T-helper 2 cell (primary cell): Measurements from ENCODE around the gene RAPGEF3.

Experiments used
- DNase-seq, 5 experiments: peaks; one replicate each; pipeline versions ENCODE4 v3.0.0 to v3.0.0-alpha.2; 2012 to 2022

Gene RAPGEF3

DNA sequence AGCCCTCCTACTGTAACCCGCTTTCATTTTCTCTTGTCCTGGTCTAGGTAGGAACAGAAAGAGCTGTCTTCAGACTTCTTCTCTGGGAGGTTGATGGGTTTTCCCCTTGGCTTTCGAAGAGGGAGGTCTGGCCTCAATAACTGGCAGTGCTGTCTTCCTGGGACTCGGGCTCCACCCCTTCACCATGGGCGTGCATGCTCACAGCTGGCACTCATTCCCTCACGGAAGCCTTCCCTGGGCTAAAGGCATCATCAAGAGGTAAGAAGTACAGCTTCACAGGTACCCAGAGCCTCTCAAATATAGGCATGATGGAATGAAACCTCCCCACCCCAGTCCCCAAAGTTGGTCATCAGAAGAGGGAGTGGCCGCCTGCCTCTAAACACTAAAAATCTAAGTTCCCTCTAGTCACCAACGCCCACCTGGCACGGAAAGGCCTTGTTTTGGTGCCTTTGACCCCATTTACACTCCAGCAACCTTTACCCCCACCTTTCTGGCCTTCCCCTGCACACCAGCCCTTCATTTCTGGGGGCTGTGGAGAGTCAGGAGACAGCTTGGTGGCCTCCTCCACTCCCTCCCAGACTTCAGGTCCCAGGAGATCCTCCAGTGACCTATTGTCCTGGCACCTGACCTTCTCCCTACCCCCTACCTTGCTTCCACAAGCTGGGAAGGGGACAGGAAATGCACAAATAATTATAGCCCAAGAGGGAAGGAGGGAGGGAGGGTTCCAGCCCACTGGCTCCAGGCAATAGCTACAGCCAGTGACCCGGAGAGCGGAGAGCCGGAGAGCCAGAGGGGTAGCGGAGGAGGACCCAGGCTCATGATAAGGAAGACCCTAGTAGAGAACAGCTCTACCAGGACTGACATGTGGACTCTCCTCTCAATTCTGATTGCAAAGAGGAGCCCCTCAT lies 2.8 kb downstream of the RAPGEF3 start:
- DNase-seq: peak in 2 of 5 experiments; percentile 20 to 47

DNA sequence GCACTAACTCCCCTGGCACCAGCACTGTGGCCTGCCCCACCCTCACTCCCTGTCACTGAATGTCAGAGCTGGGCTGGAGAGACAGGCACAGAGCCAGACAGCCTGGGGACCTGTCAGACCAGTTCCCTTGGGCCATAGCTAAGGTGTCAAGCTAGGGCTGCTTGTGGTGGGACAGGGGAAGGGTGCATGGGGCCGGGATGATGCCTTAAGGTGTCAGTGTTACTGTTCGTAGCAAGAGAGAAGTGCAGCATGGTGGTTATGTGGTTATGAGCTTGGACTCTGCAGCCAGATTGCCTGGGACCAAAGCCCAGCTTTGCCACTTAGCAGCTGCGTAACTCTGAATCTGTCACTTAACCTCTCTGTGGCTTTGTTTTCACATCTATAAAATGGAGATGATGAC lies 3.8 kb downstream of the RAPGEF3 start:
- DNase-seq: peak in 1 of 5 experiments; percentile 21

DNA sequence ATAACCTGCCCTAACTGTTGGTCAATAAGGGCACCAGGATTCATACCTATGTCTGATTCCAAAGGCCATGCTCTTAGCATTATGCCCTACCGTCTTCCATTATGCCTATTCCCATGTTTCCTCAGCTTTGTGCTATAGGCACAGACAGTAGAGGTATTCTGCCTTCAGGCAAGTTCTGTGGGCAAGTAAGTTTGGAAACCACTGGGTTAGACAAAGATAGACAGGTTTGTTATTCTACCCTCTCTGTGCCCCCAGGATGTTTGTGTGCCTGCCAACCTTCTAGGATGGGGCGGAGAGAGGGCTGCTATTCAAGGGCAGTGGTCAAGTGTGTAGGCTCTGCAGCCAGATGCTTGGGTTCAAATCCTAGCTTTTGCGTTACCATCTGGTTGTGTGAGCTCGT lies 4.6 kb downstream of the RAPGEF3 start:
- no peak for DNase-seq

DNA sequence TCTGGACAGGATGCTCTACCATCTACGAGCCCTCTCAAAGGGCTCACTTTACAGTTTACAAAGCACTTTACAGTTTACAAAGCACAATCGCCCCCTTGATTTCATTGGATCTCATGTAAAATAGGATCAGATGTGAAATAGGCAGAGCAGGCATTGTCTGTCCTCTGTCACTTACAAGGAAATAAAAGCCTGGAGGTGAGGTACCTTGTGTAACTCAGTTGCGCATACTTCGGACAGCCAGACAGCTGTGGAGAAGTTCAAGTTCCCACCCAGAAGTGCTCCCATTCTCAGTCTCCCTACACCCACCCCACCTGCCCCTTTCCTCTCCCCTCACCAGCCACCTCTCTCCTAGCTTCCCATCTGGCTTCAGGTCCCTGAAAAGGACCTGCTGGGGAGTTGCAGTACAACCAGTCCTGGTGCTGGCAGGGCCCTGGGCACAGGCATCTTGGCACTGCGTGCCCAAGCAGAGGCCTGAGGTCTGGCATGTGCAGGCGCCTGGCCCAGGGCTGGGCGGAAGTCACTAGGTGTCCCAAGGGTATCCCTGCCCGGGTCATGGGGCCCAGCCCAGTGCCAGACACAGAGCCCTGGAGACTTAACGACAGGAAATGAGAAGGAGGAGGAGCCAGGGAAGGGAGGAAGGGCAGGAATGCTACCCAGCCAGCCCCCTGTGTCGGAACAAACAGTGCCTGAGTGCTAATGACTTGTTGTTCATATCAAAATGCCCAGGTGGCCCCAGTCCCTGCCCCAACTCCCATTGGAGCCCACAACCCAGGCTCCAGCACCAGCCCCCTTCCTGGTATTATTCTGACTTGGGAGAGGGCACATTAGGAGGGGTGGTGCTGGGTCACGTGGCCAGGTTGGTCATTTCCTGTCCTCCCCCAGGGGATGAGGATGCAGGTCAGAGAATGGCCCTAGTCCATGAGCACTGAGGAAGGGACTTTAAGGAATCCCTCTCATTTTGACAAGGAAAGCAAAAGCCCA lies 5.4 kb downstream of the RAPGEF3 start:
- no peak for DNase-seq

DNA sequence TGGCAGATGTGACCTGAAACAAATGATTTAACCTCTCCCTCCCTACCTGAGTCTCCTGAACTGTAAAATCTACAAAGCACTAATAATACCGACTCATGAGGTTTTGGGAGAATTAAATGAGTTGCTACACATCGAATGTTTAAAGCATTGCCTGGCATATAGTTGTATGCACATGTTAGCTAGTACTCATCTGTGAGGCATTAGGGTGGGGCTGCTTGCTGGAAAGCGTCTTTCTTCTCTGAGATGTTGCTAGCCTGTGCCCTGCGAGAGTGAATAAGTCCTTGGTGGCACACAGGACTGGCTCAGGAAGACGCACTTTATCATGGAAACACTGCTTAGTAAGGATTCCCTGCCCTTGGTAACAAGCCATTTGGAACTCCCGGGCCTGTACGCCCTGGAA lies 6.1 kb downstream of the RAPGEF3 start:
- DNase-seq: no peak

DNA sequence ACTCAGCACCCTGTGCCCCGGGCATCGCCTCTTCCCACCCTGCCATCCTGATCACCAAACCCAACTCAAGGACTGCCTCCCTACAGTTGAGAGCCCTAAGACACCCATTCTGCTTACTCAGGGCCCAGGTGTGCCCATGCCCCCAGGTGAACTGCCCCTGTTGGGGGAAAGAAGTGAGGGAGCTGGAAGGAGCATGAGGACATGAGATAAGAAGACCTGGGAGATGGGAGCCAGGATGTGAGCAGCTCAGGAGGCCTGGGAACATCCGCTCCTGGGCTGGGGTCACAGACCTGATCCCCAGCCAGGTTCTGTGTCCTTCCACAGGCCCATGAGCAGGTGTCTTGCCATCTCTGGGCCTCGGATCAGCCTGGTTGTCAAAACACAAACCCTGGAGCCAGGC lies 6.6 kb downstream of the RAPGEF3 start:
- DNase-seq: no peak

DNA sequence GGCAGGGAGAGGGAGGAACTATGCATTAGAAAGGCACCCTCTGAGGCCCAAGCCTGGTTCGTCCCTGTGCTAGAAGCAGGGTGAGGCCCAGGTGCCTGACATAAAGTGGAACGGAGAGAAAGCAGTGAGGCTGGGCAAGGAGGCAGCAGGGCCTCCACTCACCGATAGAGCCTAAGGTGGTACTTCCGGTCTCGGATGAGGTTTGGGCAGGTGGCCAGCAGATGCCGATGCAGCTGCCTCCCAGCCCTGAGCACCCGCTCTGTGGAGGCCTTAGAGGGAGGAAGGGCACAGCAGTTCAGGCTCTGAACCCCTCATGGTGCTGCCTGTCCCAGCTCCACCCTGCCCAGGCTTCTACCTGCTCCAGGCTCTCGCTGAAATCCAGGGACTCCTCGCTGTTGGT lies 7.1 kb downstream of the RAPGEF3 start:
- DNase-seq: no peak

DNA sequence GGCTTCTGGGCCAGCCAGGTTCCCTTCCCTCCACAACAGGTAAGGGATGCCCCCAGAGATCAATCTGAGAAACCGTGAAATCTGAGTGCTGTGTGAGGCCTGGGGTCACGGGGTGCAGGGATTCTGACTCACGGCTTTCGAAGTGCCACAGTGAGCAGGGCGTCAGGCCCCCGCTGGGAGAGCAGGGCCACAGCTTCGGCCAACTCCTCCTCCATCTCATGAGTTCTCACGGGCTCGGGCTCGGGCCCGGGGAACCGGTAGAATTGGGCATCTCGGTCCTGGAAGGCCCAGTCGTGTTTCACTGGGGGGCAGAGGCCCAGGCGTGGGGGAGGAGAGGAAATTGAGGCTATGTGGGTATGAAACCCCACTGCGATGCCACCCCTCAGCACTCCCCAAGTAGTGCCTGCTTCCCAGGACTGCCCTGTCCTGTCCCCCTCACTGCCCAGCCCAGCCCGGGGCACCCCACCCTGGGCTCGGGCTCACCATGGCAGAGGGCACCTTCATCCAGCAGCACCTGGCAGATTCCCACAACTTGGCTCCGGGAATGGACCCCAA lies 7.7 kb downstream of the RAPGEF3 start:
- no peak for DNase-seq

DNA sequence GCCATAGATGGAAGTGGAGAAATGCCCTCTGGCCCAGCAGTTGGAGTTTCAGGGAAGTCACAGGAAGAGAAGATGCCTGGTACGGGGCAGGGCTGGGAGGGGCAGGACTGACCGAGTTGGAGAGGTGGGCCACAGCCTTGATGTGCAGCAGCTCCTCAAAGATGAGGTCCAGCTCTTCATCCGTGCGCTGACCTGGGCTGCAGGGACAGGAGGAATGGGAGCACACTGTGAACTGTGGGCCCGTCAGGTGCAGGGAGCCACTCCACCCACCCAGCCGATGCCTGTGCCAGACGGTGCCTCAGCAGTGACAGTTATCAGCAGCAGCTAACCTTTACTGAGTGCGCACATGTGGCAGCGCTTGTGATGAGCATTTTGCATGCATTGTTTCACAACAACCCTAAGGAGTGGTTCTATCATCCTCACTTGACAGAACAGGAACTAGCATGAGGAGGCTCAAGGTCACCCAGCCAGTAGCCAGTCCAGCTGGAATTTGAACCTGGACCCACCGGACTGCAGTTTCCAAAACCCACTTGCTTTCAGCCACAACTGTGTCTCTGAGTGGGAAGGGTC lies 8.4 kb downstream of the RAPGEF3 start:
- DNase-seq: no peak

DNA sequence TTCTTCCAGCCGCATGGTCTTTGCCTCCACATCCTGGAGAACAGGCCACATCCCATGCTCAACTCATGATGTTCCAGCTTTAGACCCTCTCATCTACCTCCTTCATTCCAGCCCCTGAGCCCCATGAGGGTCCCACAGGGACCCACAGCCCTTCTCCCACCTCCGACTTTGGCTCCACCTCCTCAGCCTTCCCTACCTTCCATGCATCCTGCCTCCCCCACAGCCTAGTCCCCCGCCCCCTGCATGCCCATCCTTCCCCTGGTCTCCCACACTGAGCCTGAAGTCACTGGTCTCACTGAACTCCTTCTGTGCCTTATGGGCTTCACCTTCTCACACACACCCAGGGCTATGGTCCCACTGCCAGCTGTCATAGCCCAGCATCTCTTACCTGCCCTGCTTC lies 9.8 kb downstream of the RAPGEF3 start:
- DNase-seq: no peak

DNA sequence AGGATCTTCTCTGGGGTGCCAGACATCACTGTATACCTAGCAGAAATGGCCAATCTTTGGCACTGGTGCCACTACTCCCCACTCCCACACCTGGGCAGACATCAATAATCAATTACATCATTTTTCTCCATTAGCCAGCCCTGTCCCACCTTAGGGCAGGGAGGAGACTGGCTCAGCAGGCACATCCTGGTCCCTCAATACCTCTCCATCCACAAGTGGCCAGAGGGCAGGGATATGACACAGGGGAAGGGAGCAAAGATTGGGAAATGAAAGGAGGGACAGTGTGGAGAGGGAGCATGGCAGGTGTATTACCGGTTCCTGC lies 10.2 kb downstream of the RAPGEF3 start:
- DNase-seq: no peak

DNA sequence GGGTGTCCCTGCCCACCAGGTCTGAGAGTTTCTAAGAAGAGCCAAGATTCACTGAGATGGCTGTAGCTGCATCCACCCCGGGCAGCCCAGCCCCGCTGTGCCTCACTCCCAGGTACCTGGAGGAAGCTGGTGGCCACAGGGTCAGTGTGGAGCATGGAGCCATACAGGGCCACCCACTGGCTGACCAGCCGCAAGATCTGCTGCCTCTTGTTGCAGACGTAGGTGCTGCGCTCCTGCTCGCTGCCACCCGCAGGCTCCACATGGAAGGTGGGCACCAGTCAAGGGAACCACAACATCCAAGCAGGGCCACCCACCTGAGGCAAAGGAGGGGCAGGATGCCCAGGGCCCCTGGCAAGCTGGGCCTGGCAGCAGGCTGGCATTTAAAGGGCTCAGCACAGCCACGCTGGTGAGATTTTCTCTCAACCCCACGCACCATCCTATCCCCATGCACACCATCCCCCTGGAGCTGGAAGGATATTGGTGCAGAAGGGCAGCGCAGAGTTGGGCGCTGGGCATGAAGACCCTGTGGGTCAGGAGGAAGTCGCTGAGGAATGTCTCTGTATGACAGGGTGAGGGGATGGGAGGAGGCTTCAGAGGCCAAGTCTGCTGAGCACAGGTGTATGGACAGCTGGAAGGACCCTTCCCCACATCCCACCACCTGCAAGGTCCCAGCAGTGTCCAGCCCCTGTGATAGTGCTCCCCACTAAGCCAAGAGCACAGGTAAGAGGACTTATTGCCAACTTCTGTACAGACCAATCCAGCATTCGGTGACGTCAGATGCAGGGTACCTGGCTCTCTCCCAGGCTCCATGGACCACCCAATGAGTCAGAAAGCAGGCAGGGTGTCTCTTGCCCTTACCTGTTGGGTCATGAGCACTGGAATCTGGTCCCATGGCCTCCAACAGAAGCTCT lies 10.8 kb downstream of the RAPGEF3 start:
- DNase-seq: no peak

DNA sequence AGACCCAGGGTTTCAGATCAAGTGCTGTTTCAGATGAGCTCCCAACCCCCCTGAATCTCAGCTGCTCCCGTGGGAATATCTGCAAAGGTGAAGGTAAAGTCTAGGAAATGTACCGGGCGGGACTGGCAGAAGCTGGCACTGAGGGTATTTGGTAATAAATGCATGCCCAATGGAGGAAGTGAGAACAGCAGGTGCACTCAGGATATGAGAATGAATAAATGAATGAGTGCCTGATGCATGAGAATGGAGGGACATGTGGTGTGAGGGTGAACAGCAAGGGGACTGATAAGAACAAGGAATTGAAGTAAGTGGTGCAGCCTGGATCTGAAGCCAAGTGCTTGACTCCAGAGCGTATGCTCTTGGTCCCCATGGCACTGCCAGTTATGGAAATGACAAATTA lies 11.6 kb downstream of the RAPGEF3 start:
- no peak for DNase-seq

DNA sequence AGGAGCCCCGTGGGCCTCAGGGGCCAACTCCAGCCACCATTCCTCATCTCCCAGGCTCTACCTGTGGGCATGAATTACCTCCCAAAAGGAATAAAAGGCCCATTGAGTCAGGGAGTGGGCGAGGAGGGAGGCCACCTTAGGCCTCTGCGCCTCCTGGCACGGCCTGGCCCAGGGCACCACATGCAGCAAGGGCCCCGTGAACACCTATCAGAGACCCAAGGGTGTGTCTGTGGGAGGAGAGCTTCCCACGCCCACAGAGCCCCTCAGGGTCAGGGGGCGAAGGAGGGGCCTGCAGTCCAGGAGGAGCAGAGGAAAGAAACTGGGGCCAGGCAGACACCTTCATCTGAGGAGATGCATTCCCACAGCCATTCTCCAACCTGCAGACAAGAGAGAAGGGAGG lies 12.2 kb downstream of the RAPGEF3 start:
- DNase-seq: no peak

DNA sequence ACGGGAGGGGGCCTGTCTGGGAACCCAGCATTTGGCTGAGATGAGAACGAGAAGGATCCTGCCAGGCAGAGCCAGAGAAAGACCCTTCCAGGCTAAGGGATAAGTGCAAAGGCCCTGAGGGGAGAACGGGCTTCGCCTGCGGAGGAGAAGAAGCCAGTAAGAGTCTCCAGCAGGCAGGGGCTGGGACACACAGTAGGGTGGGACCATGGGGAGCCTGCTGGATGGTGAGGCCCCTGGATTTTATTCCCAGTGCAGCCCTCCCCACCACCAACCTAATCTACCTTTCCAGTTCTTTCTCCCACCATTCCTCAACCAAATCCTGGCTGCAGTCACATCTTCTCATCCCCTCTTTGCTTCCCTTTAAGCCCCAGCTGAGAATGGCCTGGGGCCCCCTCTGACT lies 12.6 kb downstream of the RAPGEF3 start:
- DNase-seq: no peak

DNA sequence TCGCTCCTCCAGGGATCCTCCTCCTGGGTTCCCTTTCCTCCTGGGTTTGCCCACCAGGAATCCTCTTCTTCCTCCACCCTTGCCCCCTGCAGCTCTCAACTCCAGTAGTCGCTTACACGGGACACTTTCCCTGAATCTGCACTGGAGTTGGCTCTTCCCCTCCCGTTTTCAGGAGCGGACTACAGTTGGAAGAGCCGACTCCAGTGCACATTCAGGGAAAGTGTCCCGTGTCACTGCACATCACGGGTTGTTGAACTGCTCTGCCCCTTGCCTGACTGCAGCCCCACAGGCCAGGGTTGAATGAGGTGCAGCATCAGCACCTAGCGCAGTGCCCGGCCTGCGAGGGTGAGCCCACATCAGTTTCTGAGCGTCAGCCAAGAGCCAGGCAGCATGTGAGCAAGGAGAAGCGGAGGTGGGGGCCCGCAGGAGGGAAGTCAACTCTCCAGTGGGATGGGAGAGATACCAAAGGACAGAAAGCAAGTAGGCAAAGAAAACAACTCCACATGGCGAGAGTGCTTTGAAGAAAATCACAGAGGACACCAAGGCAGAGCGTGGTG lies 13.1 kb downstream of the RAPGEF3 start:
- no peak for DNase-seq

DNA sequence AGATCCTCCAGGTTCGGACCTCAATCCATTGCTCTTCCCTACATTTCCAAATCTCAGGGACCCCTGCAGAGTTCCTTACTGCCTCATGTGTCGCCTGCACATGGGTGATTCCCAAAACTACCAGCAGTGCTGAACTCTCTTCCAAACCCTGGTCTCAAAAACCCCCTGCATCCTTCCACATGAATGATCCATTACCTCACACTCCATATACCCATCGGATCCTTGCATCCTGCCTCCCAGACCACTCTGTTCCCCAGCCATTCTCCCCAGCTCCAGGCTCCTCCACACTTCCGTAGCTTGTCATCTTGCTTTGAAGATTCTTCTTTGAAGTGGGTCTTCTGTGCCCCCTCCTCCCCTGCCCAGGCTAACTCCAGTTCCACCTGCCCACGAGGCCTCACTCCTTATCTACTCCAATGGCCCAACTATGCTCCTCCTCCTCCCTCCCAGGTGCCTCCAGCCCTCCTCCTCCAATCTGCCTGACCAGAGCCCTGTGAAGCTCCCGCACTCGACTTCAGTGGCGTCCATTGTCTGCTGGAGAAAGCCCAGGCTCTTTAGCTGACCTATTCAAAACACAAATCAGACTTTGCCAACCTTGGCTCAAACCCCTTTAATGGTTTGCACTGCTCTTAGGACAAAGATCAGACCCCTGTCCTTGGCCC lies 13.8 kb downstream of the RAPGEF3 start:
- DNase-seq: no peak

DNA sequence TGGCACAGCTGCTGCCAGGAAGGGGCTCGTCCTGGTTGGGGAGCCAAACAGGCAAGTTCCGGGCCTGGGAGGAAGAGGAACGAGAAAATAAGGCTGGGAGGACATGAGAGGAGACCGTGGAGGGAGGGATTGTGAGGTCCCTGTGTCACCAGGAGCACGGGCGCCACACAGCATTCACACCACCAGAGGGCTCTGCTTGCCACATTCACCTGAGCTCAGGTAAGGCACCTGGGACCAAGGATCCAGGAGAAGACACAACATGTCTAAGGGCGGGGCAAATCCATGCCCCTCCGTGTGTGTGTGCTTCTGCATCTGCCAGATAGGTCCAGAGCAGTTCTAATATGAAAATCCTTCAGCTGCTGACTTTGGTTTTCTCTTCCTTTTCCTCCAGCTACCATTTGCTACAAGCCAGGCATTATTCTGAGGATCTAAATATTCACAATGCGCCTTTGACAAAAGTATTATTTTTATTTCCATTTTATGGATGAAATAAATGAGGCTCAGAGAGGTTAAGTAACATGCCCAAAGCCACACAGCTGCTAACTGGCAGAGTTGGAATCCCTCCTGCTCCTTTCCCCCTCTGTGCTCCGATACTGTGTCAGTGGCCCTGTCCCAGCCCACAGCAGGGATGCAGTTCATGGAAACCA lies 14.6 kb downstream of the RAPGEF3 start:
- peak in 4 of 5 experiments; percentile 27 to 50 (median 42) for DNase-seq

DNA sequence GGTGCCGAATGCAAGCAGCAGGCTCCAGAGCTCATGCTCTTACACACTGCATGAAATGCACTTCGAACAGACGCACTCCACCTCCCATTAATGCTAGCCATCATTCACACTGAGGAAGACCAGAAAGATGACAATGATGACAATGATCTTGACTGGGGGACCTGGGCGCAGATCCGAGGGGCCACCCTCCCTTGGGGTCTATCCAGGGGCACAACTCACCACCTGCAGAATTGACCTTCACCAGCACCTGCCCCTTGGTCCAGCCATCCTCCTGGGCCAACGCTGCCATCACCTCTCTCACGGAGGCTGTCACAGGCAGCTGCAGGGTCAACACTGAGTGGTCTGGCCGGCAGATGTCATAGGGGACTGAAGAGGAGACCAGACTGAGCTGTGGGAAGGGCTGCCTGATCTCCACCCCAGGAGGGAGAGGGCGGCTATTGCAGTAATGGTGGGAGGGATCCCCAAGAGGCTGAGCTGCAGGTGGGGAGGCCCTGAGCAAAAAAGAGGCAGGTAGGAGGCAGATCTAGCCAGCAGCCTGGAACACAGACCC lies 15.3 kb downstream of the RAPGEF3 start:
- no peak for DNase-seq

DNA sequence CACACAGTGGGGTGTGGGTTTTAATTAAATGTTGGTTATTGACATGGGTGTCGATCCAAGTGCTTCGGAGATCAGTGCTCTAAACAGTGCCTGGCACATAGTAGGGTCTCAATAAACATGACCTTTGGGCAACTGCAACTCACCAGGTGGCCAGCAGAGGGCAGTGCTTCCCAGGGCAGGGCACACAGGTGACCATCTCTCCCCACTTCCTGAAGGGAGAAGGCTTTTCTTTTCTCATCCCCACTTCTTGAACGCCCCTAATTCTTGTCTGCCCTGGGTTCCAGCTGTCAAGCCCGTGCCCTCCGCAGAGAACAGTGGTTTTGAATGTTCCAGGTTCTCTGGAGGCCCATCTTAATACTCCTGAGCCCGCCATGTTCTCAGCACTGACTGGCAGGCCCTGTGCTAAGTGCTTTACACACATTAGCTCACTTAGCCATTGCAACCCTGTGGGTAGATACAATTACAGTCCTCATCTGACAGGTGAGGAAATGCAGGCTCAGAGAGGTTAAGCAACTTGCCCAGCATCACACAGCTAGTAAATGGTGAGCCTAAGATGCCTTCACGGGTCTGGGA lies 16.3 kb downstream of the RAPGEF3 start:
- peak; percentile 45 to 66 (median 61) for DNase-seq
